GM12865 (cell line): ENCODE results near the gene RAG1.

Experiments
- DNase-seq: peaks from one replicate; pipeline ENCODE4 v3.0.0; 2010; ENCODE audit warnings: low read depth
- H3K4me3 ChIP-seq: 2 replicates; pipeline ENCODE4 v1.5.1; 2011; ENCODE audit warnings: mild to moderate bottlenecking, low read depth, low read length, control low read depth
- CTCF ChIP-seq: IDR thresholded peaks from 2 replicates; pipeline ENCODE4 v1.5.1; 2011; ENCODE audit warnings: low read length, control low read depth, low read depth, inconsistent platforms; ENCODE audit not compliant: insufficient read depth; ENCODE audit errors: missing control alignments

RAG1 gene

DNA sequence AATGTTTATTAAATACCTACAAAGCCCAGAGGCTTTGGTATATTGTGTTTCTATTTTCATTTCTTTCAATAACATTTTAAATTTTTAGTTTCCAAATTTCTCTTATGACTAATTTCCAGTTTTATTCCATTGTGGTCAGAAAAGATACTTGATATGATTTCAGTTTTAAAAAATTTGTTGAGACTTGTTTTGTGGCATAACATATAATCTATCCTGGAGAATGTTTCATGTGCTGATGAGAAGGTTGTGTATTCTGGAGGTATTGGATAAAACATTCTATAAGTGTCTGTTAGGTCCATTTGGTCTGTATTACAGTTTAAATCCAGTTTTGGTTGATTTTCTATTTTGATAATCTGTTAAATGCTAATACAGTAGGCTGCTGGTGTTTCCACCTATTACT lies 9.8 kb upstream of the RAG1 start:
- no peak for TF ChIP-seq CTCF
- no peak overlapping the region for H3K4me3 ChIP-seq
- no peak for DNase-seq

DNA sequence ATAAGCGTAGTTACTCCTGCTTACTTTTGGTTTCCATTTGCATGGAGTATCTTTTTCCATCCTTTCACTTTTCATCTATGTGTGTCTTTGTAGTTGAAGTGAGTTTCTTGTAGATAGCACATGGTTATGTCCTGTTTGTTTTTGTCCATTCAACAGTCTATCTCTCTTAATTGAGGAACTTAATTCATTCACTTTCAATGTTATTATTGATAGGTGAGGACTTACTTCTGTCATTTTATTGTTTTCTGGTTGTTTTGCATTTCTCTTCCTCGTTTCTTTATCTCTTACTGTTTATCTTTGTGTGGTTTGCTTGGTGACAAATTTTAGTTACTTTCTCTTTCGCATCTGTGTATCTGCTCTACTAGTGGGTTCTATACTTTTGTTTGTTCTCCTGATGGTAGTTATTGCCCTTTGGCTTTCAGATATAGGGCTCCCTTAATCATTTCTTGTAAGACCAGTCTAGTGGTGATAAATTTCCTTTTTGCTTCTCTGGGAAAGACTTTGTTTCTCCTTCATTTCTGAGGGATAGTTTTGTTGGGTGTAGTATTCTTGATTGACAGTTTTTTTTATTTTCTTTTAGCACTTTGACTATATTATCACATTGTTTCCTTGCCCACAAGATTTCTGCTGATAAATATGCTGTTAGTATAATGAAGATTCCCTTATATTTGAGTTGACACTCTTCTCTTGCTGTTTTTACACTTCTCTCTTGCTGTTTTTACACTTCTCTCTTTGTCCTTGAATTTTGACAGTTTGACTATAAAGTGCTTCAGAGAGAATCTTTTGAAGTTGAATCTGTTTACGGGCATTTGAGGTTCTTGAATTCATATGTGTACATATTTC lies 9.0 kb upstream of the RAG1 start:
- peak; percentile 10 for DNase-seq
- no peak for TF ChIP-seq CTCF
- H3K4me3 ChIP-seq = peak overlapping the region; percentile 13; the same call in 1 of the 2 replicates

DNA sequence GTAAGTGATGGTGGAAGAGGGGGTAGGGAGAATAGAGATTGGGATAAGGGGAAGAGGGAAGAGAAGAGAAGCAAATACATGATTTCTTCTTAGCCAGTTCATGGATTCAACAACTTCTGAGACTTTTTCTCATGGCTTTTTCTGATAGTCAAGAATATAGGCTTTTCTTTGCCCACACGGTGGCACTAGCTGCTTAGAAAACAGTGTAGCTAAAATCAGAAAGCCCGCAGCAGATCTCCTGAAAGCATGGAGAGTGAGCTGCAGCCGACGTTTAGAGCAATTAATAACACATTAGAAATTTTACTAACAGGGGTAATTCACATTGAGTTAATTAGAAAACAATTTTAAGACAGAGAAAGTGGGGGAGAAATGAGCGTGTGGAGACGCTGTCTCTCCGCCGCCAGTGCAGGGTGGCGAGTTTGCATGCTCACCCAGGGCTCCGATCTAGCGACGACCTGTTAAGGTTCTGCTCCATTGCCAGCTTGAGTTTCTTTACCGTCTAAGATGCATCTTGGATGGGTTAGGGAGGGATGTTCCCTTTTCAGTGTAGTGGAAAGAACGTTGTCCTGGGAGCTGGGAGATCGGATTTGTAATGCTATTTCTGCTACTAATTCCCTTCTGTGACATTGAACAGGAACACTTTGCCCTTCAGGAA lies 3.3 kb upstream of the RAG1 start:
- DNase-seq = peak; percentile 63
- peak; percentile 47 for TF ChIP-seq CTCF
- H3K4me3 ChIP-seq = no peak overlapping the region

GRCh38 chr11:36565031-36565610 lies 2.7 kb upstream of the RAG1 start:
- TF ChIP-seq CTCF = no peak
- no peak overlapping the region for H3K4me3 ChIP-seq
- DNase-seq = no peak

DNA sequence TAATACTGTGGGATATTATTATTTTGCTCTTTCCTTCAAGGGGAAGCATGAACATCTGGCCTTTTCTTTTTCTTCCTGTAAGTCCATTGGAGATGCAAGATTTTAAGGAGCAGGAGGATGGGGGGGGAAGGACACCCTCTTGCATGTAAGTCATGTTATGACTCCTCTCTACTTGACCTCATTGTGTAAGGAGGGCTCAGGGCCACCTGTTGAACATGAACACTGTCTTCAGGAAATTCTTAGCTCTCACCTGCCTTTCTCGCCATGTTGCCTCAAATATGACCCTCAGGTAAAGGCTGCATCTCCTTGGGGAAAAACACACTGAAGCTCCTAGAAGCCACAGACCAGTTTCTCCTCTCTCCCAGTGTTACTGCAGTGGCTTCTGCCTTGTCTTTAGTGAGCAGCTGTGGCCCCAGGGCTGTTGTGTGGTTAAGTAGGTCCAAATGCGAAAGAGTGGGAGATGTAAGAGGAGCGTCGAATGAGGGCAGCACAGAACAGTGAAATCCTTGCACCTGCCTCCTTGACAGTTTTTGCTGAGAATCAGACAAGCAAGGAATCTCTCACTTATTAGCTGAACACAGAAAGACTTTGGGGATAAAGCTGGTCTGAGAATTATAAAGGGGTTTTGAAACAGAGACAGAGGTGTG lies 1.3 kb upstream of the RAG1 start:
- TF ChIP-seq CTCF = no peak
- H3K4me3 ChIP-seq = no peak overlapping the region
- DNase-seq = peak; percentile 5

DNA sequence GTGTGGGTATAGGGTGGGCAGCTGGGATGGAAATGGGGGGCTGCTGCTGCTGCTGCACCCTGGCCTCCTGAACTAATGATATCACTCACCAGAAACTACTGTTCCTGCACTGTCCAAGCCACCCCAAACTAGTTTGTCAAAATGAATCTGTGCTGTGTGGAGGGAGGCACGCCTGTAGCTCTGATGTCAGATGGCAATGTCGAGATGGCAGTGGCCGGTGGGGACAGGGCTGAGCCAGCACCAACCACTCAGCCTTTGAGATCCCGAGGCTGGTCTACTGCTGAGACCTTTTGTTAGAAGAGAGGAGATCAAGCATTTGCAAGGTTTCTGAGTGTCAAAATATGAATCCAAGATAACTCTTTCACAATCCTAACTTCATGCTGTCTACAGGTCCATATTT lies 1.3 kb downstream of the RAG1 start:
- DNase-seq = no peak
- TF ChIP-seq CTCF = no peak
- no peak overlapping the region for H3K4me3 ChIP-seq
